Stimulated activated CD8-positive, alpha-beta memory T cell treated with anti-CD3 and anti-CD28 coated beads, Interleukin-7, amount 100 ng/mL, for 1 hour (primary cell): ENCODE results near the gene ADGRB2.

Source experiments
- DNase-seq, 2 donors: peaks; one replicate each; pipeline ENCODE4 v3.0.0-alpha.2; 2020; ENCODE audit warnings: low read depth in 2 of 2

ADGRB2 gene

DNA sequence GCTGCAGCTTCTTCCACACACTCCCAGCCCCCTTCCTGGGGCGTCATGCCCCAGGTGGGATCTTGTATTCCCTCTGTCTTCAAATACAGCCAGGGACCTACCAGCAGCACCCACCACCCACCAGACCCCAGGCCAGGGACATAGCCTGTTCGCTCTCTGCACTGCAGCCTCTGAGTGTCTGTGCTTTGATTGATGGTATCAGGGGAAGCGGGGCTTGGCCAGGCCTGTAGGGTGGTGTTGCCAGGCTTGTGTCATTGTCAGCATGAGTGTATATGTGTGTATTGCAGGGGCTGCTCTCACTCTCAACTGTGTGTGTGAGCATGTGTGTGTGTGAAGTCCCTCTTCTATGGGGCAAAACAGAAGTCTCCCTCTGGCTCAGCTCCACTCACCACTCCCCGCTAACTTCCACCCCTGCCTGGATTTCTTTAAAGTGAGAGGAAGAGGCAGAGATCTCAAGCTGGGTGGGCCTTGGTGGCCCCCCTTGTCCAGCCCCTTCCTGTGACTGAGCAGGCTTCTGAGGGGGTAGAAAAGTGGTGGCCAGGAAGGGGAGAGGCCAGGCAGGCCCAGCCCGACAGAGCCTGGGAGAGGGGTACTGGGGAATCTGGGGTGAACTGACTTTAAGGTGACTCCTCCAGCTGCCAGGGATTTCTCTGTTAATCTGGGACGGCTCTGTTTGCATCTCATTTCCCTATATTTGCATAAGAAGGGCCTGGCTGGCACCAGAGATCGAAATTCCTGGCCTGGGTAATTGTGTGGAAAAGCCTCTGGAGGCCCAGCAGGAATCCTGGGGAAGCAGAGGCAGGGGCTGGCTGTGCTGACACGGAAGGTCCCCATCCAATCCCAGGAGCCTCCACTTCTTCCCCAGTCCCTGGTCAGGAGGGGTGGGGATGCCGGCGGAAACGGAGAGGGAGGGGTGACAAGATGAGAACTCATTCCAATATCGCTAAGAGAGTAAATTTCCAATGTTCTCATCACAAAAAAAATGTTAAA, 18.6 kb upstream of the ADGRB2 start:
- no peak for DNase-seq

DNA sequence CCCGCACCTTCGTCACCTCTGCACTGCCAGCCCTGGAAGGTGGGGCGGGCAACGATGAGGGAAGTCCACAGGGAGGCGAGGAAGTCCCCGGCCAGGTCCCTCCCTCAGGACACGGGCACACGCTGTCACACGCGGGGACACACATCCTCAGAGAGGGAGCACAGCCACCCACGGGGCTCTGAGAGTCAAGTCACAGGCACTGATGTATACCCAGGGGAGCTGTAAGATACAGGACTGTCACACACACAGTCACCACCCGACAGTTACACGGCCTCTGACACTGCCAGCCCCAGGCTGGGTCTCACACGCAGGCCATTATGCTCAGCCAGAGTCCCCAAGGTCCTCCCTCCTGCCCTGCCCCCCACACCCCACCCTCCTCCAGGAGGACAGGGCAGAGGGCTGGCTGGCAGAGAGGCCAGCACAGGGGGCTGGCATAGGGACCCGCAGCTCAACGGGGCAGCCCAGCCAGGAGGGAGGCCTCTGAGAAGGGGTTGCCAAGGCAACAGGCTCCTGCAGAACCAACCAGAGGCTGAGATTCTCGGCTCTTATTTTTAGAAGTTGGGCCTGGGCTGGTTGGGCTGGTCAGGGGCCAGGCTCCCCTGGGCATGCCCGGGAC, 17.7 kb upstream of the ADGRB2 start:
- DNase-seq, result no peak

DNA sequence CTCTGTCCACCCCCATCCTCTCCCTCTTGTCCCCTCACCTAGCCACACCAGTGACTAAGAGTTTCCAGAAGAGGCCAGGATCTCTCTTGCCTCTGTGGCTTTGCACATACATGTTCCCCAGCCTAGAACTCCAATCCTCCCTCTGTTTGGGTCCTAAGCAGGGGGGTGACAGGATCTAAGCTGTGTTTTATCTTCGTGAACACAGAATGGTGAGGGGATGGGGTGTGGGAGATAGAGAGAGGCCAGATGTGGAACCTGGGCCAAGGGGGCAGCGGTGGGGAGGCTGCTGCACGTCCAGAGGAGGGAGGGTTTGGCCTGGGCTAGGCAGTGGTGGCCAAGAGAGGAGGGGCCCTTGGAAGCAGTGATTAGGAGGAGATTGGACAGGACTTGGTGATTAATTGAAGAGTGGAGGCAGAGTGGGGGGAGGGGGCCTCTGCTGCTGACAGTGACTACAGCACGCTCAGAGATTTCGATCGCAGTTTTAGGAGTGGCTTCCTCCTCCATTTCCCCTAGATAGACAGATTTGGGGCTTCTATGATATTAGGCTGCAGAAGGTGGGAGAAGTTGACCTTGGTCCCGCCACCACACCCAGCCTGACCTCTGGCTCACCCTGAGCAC, 17.1 kb upstream of the ADGRB2 start:
- no peak for DNase-seq

DNA sequence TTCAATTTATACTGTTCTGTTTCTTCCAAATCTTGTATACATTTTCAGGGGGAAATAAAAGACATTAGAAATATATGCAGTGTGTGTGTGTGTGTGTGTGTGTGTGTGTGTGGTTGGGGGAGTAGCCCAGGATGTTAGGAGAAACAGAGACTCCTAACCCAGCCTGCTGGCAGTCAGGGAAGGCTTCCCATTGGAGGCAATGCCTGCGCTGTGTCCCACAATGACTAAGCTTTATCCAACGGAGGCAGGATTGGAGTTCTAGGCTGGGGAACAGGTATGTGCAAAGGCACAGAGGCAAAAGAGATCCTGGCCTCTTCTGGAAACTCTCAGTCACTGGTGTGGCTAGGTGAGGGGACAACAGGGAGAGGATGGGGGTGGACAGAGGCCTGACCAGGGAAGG, 16.5 kb upstream of the ADGRB2 start:
- DNase-seq, result no peak

DNA sequence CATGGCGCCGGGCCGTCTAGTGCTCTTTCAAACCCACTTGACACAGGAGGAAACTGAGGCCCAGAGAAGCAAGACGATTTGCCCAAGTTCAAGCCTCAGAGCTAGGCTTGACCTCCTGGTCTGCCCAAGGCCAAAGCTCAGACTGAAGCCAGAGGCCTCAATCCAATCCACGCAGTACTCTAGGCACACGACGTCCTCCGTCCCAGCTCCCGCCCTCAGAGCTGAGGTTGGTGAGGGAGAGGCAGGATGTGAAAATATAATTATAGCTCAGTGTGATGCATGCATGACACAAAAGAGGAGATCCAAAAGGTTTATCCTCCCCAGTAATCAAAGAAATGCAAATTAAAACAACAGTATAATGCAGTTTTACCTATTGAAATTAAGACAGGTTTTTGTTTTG, 15.5 kb upstream of the ADGRB2 start:
- DNase-seq, result no peak

DNA sequence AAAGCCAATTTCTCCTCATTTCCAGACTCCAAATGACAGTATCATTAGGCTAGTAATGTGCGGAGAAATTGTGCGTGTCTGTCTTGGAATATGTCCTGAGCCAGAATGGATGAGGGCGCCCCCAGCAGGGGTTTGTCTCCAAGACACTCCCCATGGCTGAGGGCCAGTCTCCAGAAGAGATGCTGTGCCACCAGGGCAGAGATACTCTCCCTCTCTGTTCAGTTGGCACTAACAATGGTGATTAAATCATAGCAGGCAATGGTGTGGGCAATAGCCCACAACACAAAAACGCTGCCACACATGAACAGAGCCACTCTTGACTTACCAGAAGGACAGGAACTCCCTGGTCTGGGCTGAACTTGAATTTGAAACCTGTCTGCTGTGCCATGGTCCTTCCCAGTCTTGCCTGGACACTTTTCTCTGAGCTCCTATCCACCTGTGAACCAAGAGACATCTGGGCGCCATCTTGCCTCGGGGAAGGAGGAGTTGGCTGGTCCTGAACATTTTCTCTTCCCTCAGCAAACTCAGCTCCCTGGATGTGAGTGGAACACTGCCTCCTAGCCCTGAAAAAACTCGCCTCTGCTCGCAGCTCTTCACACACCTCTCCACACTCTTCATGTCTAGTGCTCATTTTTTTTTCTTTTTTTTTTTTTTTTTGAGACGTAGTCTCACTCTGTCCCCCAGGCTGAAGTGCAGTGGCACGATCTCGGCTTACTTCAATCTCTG, 14.8 kb upstream of the ADGRB2 start:
- no peak for DNase-seq

DNA sequence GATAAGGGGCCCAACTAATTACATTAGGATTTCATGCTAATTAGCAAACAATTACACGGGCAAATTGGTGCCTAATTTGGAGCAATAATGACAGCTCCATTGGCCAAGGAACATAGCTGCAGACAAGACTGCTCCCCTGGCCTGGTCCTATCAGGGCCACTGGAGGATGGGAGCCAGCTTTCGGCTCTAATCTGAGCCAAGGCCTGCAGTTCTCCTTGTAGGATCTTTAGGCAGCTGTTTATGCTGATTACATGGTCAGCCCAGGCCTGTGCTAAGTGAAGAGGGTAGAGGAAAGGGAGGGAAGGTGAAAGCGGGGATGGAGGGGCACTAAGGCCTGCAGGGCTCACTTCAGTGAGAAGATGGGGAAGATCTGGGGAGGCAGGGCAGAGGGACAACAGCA, 12.4 kb upstream of the ADGRB2 start:
- DNase-seq, result no peak

DNA sequence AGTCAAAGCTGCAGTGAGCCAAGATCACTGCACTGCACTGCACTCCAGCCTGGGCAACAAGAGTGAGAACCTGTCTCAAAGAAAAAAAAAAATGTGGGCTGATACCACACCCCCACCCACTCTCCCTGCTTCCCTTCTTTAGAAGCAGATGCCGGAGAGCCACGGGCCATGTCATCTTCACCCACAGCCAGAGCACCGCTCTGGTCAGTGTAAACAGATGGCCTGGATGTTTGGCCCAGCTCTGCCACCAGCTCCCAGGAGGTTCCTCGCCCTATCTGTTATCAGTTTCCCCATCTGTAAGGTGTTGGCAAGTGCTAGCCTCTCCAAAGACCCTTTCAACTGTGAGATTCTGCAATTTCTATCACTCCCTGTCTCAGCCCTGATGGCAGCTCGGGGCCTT, 11.9 kb upstream of the ADGRB2 start:
- DNase-seq, result no peak

DNA sequence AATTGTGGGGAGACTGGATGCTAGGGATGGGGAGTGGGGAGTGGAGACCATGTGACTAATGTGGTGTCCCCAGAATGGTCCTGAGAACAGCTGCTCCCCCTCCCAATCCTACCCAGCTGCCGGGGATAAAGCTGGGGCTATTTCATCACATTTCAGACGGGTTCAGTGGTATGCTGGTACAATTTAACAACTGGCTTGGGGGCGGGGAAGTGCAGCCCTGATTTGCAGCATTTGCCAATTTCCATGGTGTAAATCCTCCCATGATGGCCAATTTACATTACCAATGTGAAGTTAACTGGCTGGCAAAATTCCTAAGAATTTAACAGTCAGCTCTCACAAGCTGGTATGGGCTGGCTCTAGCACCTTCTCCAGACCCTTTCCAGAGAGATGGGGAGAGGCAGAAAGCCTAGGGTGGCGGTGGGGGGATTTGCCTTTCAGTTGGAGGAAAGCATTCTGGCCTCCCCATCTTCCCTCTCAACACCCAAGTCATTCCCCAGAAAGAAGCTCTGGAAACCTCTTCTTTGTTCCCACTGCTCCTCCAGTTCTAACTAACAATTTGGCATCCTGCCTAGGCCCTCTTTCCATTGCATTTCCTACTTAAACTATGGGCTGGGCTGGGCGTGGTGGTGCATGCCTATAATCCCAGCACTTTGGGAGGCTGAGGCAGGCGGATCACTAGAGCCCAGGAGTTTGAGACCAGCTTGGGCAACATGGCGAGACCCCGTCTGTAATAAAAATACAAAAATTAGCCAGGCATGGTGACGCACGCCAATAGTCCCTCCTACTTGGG, 11.3 kb upstream of the ADGRB2 start:
- DNase-seq, result no peak

DNA sequence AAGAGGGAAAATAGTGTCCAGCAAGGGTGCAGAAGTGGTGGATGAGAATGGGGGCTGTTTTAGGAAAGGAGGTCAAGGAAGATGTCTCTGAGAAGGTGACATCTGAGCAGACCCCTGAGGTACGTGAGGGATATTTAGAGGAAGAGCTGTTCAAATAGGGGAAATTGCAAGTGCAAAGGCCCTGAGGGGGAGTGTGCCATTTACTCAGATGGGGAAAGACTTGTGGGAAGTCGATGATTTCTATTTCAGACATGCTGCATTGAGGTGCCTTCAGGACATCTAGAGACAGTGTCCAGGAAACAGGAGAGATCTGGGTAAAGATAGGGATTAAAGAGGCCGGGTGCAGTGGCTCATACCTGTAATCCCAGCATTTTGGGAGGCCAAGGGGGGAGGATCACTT, 10.4 kb upstream of the ADGRB2 start:
- no peak for DNase-seq

DNA sequence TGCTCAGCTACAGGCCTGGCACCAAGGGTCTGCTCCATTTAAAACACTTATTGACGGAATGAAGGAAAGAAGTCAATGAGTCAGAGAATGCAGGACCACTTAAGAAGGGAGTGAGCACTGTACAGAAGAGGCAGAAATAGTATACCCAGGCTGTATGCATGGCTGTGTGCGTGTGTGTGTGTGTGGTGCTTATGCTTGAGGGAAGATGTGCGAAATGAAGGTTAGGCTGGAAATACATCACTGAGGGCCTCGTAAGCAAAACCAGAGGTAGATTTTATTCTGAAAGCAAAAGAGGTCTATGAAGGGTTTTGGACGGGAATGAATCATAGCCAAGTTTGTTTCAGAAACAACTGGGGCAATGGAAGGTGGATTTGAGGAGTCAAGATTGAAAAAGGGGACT, 9.7 kb upstream of the ADGRB2 start:
- DNase-seq, result no peak

DNA sequence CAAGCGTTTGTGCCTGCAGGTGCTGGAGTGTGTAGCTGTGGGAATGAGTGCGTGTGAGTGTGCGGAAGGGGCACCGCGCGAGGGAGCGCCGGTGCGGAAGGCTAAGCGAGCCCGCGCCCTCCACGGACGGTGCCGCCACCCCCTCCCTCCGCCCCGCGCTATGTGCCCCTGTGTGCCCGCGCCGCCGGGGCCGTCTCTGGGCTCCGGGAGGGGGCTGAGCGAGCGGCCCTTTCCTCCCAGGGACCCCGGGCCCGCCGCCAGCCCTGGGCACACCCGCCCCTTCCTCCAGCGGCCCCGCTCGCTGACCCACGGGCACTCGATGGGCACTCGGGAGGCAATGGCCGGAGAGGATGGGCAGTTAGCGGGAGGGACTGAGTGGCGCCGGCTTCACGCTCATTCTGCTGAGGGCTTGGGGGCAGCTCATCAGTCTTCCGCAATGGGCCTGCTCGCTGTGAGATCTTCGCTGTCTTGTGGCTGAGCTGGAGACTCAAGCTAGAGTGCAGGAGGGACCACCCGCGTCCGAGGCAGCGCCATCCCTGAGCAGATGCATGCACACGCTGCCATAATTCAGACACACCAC, 8.6 kb upstream of the ADGRB2 start:
- DNase-seq, result no peak

DNA sequence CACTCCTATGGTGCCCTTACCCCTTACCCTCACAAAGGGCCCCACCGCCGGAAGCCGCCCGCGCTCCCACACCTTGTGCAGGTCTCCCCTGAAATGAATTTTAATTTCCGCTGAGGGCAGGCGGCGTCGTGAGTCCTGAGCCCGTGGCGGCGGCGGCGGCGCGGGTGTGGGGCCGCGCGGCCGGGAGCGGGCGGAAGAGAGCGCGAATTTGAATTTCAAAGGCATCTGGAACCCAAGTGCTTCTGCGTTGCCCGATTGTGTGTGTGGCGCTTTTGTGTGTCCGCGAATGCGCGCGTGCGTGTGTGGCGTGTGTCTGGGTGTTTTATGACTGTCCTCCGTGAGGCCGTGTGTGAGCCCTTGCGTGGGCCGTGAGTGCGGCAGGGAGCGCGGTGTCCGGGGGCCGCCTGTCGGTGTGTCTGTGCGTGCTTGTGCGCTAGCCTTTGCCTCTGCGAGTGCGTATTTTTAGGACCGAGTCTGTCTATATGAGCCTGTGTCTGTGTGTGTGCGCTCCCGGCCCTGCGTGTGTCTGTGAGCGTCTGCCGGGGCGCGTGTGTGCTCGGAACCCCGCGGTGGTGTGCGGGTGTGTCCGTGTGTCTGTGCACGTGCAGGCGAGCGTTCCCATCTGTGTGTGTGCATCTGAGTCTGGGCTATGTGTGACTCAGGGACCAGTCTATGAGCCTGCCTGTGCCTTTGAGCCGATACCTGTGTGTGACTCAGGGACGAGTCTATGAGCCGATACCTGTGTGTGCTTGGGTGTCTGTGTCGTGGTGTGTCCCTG, 7.9 kb upstream of the ADGRB2 start:
- no peak for DNase-seq

DNA sequence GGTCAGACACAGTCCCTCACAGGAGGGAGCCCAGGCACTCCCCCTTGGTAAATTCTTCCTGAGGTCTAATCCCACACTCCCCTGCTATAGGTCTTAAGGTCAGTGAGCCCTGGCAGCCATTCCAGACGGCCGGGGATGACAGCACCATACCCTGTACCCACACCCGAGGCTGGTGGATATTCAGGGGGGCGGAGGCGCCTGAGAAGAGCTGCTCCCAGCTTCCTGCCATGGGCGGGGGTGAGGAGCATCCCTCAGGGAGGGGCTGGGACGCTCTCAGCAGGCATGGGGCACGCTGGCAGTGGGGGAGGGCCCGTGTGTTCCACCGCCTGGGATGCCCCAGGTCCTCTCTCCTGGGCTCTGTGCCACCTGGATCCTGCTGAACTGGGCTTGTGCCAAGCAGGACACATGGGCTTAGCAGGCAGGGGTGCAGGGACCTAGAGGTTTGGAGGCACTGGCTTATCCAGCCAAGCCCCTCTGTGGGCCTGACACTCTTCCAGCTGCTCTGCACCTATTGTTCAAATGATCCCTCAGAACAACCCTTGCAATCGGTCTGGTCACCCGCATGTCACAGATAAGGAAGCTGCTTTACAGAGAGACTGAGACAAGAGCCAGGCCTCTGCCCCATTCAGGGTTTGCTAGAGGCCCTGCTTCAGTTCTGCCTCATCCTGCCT, 5.7 kb upstream of the ADGRB2 start:
- DNase-seq, result no peak

DNA sequence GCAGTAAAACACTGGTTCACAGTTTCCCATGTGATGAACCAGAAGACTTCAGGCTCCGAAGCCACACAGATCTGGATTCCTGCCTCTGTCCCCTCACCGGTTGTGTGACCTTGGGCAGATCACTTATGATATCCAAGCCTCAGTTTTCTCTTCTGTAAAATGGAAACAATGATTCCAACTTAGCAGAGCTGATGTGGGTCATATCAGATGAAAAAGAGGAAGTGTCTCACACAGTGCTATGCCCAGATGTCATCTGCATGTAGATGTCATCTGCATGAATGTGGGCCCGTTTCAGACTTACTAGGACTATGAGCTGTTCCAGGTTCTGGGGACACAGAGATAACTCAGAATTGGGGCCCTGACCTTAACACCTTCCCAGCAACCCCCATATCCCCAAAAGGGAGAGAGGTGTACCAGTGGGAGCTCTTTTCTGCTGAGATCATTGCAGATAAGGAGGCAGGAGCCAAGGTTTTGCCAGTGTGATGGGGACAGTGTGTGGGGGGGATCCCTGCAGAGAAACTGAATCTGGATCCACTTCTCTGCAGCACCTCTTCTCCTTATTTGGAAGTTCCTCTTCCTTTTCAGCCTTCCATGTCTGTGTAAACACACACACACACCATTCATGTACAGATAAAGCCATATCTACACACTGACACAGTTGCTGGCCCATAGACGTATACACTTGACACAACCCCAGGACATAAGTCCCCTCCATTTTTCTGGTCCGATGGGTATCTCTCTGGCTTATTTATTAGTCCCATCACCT, 5.0 kb upstream of the ADGRB2 start:
- no peak for DNase-seq

DNA sequence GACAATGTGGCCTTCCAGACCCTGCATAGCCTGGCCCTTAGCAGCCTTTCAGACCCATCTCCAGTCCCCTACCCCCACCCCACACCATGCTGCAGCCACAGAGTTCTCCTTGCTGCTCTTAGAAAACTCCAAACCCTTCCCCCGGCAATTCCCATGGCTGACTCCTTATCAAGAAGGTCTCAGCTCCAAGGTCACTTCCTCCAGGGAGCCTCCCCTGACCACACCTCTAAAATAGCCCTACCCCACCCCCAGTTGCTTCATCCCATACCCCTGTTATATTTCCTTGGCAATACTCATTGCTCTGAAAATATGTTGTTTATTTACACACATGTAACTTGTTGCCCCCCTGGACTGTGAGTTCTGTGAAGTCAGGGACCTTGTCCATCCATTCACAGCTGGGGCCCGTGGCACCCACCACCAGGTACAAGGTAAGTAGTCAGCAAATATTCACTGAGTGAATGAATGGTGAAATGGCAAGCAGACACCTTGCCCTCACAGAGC, 4.3 kb upstream of the ADGRB2 start:
- no peak for DNase-seq

DNA sequence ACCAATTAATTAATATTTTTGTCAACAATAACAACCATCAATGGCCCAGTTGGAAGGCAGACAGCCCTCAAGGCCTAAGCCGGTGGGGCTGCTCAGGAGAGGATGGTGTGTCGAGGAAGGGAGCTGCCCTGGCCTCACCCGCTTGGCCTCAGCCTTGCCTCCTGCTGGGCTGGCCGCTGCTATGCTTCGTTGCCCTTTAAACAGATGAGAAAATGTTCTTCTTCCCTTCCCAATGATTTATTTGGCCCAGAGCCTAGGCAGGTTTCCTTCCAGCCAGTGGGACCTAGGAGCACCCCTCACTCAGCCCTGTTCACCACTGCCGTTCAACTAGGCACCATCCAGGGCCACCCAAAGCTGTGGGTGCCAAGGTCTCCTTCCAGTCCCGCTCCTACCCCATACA, 3.1 kb upstream of the ADGRB2 start:
- DNase-seq, result no peak

DNA sequence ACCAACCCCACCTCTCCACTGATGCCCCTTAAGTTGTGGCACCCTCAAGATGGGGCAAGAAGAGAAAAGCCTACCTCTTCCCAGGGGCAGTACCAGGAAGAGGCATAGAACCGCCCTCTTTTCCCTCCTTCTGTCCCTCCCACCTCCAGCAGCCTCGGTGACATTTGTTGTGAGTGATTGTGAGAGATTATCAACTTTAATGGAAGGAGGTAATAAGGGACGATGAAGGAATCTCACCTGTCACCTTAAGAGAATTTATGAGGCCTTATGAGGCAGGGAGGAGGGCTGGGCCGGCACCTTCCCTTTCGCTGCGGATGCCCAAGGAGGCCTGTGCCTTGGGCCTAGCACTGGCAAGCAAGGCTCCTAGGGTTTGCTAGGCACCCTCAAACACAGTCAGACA, 1.4 kb upstream of the ADGRB2 start:
- DNase-seq, result no peak

DNA sequence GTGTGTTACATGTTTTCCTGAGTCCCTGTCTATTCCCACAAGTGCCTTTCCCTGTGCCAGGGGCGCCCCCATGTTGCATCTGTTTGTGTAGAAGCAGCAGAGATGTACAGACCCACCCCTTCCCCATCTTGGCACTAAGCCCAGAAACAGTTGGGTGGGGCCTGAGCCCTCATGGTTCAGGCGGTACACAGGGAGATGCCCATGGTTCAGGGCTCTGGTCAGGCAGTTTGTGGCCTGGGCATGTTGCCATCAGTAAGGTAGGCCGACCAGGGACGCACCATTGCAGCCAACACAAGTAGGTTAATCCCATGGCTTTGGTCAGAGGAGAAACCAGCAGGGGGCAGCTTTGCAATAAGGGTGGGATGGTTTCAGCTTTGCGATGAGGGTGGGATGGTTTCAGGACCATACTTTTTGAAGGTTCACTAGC, 914 bp upstream of the ADGRB2 start:
- no peak for DNase-seq
